ENCODE data around the gene NAV3.

DNA sequence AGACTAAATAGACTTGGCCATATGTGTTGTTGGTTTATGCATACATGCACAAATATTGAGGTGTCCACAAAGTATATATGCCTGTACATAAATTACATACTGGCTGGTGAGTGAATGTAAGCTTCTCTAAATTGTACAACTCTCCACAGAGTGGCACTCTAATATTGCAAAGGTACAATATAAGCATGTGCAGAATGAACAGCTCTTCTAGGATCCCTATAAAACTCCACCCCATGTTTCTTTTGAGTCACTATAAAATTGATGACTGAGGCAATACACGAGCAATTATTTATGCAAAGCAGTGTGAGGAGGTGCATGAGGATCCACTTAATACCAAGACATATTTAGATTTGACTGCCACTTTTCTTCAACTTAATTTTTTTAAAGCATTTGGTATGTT, 172.2 kb downstream of the NAV3 start:
- TF ChIP-seq, protein P1, sequence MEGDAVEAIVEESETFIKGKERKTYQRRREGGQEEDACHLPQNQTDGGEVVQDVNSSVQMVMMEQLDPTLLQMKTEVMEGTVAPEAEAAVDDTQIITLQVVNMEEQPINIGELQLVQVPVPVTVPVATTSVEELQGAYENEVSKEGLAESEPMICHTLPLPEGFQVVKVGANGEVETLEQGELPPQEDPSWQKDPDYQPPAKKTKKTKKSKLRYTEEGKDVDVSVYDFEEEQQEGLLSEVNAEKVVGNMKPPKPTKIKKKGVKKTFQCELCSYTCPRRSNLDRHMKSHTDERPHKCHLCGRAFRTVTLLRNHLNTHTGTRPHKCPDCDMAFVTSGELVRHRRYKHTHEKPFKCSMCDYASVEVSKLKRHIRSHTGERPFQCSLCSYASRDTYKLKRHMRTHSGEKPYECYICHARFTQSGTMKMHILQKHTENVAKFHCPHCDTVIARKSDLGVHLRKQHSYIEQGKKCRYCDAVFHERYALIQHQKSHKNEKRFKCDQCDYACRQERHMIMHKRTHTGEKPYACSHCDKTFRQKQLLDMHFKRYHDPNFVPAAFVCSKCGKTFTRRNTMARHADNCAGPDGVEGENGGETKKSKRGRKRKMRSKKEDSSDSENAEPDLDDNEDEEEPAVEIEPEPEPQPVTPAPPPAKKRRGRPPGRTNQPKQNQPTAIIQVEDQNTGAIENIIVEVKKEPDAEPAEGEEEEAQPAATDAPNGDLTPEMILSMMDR (IDR thresholded peaks at IDR 0.05; ENCODE audit: poor library complexity, severe bottlenecking): peak; percentile 43
- TF ChIP-seq EZH2 (IDR thresholded peaks at IDR 0.05; ENCODE audit: borderline replicate concordance, insufficient read depth, low read length, poor library complexity, severe bottlenecking): no peak
- TF ChIP-seq REST (IDR thresholded peaks at IDR 0.05; ENCODE audit: borderline replicate concordance): no peak
- no peak for TF ChIP-seq POLR2AphosphoS5 (IDR thresholded peaks at IDR 0.05)
- TF ChIP-seq EP300 (conservative IDR thresholded peaks at IDR 0.05; ENCODE audit: poor library complexity, severe bottlenecking): no peak
- TF ChIP-seq MXI1 (conservative IDR thresholded peaks at IDR 0.05; ENCODE audit: poor library complexity, severe bottlenecking): no peak
- no peak for TF ChIP-seq TAF1 (IDR thresholded peaks at IDR 0.05; ENCODE audit: low read depth)
- TF ChIP-seq RAD21 (conservative IDR thresholded peaks at IDR 0.05): peak; percentile 57
- peak; percentile 44 for TF ChIP-seq SMC3 (conservative IDR thresholded peaks at IDR 0.05; ENCODE audit: poor library complexity)

All from neural cell (in vitro differentiated cells).